Measurements from ENCODE around the gene ULK1. TPM values are rescaled to one million over a fixed set of nuclear protein-coding genes. Genes with fewer than 3 reads are reported as not detected.
"Not testable (repeated sequence)": the region's sequence is repeated elsewhere in the genome, so short reads cannot be mapped to it uniquely, and the experiment has no call there.

The ULK1 gene
- total and polyA plus RNA-seq, 10 donors, result 9.9 to 60.7 (median 46.7) TPM

GRCh38 chr12:131883521-131883900, 10.9 kb upstream of the ULK1 start:
- H3K27ac ChIP-seq, result peak overlapping the region in 1 of 8 donors; percentile 50
- H3K4me3 ChIP-seq, result no peak overlapping the region
- DNase-seq, result no peak
- peaks cover 0 to 8% (median 0%) of the 10 kb centered on the region in 7 donors for H3K27me3 ChIP-seq (replicated peaks in 1 of 7)
- H3K4me1 ChIP-seq, result peaks cover 0 to 28% (median 6%) of the 10 kb centered on the region in 6 donors
- intact Hi-C loops (cut with DNase I; ENCODE audit: low total_unique reads), result no loop called here
- peaks cover 0 to 12% (median 7%) of the 10 kb centered on the region in 8 donors for H3K9me3 ChIP-seq
- 87 to 90% (median 89%) methylated on average over 2 to 4 of the region's 4 CpGs for WGBS, 5 donors
- H3K36me3 ChIP-seq, result no peaks in the 10 kb centered on the region
- TF ChIP-seq POLR2AphosphoS5 (IDR thresholded peaks at IDR 0.05) (no peak), POLR2A (IDR thresholded peaks at IDR 0.05) (no peak)
- TF ChIP-seq, protein P1, sequence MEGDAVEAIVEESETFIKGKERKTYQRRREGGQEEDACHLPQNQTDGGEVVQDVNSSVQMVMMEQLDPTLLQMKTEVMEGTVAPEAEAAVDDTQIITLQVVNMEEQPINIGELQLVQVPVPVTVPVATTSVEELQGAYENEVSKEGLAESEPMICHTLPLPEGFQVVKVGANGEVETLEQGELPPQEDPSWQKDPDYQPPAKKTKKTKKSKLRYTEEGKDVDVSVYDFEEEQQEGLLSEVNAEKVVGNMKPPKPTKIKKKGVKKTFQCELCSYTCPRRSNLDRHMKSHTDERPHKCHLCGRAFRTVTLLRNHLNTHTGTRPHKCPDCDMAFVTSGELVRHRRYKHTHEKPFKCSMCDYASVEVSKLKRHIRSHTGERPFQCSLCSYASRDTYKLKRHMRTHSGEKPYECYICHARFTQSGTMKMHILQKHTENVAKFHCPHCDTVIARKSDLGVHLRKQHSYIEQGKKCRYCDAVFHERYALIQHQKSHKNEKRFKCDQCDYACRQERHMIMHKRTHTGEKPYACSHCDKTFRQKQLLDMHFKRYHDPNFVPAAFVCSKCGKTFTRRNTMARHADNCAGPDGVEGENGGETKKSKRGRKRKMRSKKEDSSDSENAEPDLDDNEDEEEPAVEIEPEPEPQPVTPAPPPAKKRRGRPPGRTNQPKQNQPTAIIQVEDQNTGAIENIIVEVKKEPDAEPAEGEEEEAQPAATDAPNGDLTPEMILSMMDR (IDR thresholded peaks at IDR 0.05 in 8 of 11, conservative IDR thresholded peaks at IDR 0.05 in 3 of 11), result no peak

DNA sequence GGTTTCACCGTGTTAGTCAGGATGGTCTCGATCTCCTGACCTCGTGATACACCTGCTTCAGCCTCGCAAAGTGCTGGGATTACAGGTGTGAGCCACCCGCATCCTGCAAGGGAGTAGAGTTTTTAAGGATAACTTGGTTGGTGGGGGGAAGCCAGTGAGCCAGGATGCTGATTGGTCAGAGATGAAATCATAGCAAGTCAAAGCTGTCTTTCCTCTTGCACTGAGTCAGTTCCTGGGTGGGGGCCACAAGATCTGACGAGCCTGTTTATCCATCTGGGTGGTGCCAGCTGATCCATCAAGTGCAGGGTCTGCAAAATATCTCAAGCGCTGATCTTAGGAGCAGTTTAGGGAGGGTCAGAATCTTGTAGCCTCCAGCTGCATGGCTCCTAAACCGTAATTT, 9.3 kb upstream of the ULK1 start:
- H3K27me3 ChIP-seq (replicated peaks in 1 of 7); H3K4me3 ChIP-seq; H3K27ac ChIP-seq; H3K36me3 ChIP-seq; DNase-seq; intact Hi-C loops (cut with DNase I; ENCODE audit: low total_unique reads): not testable (repeated sequence)
- peaks cover 0 to 12% (median 3%) of the 10 kb centered on the region in 6 donors for H3K4me1 ChIP-seq
- WGBS, 5 donors, result 82 to 93% (median 87%) methylated on average over 7 to 8 of the region's 8 CpGs
- H3K9me3 ChIP-seq, result peaks cover 0 to 12% (median 7%) of the 10 kb centered on the region in 8 donors

DNA sequence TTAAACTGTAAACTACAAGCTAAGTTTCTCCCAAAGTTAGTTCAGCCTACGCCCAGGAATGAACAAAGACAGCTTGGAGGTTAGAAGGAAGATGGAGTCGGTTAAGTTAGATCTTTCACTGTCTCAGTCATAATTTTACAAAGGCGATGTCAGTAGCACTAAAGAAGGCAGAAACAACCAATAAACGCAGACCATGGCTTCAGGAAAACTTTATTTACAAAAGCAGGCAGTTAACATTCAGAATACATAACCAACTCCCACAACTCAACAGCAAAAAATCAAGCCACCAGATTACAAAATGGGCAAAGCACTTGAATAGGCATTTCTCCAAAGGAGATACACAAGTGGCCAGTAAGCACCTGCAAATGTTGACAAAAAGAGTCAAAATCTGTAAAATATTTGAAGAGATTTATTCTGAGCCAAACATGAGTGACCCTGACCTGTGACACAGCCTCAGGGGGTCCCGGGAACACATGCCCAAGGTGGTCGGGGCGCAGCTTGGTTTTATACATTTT, 8.8 kb upstream of the ULK1 start:
- Histone ChIP-seq H3K36me3 (no peaks in the 10 kb centered on the region), H3K4me3 (no peak overlapping the region), H3K27ac (no peak overlapping the region), H3K9me3 (peaks cover 0 to 12% (median 7%) of the 10 kb centered on the region in 8 donors), H3K27me3 (replicated peaks in 1 of 7) (peaks cover 0 to 8% (median 0%) of the 10 kb centered on the region in 7 donors), H3K4me1 (peaks cover 0 to 10% (median 3%) of the 10 kb centered on the region in 6 donors)
- TF ChIP-seq POLR2AphosphoS5 (IDR thresholded peaks at IDR 0.05) (no peak), POLR2A (IDR thresholded peaks at IDR 0.05) (no peak)
- TF ChIP-seq, protein P1 (IDR thresholded peaks at IDR 0.05 in 8 of 11, conservative IDR thresholded peaks at IDR 0.05 in 3 of 11), result no peak
- 90 to 96% (median 96%) methylated on average over 7 of the region's 7 CpGs for WGBS, 5 donors
- intact Hi-C loops (cut with DNase I; ENCODE audit: low total_unique reads), result no loop called here
- no peak for DNase-seq

DNA sequence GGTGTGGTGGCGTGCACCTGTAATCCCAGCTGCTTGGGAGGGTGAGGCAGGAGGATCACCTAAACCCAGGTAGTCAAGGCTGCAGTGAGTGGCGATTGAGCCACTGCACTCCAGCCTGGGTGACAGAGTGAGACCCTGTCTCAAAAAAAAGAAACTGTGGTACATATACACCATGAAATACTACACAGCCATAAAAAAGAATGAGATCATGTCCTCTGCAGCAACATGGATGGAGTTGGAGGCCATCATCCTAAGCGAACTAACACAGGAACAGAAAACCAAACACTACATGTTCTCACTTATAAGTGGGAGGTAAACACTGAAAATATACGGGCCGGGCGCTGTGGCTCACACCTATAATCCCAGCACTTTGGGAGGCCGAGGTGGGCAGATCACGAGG, 2.7 kb upstream of the ULK1 start:
- H3K4me3 ChIP-seq; intact Hi-C loops (cut with DNase I; ENCODE audit: low total_unique reads); DNase-seq; H3K27me3 ChIP-seq (replicated peaks in 1 of 7); H3K27ac ChIP-seq; H3K36me3 ChIP-seq; H3K9me3 ChIP-seq: not testable (repeated sequence)
- H3K4me1 ChIP-seq, result peaks cover 11 to 27% (median 17%) of the 10 kb centered on the region in 6 donors
- WGBS, 5 donors, result 83 to 86% (median 85%) methylated on average over 8 of the region's 8 CpGs

- DNase-seq, result peak; percentile 79
- WGBS, 5 donors, result 81 to 88% (median 84%) methylated on average over 22 to 26 of the region's 26 CpGs
These were observed 1.5 kb upstream of the ULK1 start for GRCh38 chr12:131892711-131893604.

More at GRCh38 chr12:131892711-131893604, 1.5 kb upstream of the ULK1 start:
- intact Hi-C loops (cut with DNase I; ENCODE audit: low total_unique reads), result no loop called here
- no peak overlapping the region for H3K4me3 ChIP-seq
- peak overlapping the region in 1 of 8 donors; percentile 93 for H3K27ac ChIP-seq
- no peaks in the 10 kb centered on the region for H3K9me3 ChIP-seq
- peaks cover 21 to 39% (median 29%) of the 10 kb centered on the region in 6 donors for H3K4me1 ChIP-seq
- H3K27me3 ChIP-seq (replicated peaks in 1 of 7), result no peaks in the 10 kb centered on the region
- no peak for TF ChIP-seq POLR2AphosphoS5 (IDR thresholded peaks at IDR 0.05)
- no peak for TF ChIP-seq POLR2A (IDR thresholded peaks at IDR 0.05)
- TF ChIP-seq, protein P1 (IDR thresholded peaks at IDR 0.05 in 8 of 11, conservative IDR thresholded peaks at IDR 0.05 in 3 of 11), result no peak
- peaks cover 0 to 13% (median 0%) of the 10 kb centered on the region in 6 donors for H3K36me3 ChIP-seq

Data from spleen (tissue), 11 donors.